Measurements from ENCODE around the gene CELSR2.

The CELSR2 gene

GRCh38 chr1:109304226-109304920, 55.0 kb downstream of the CELSR2 start:
- DNase-seq (ENCODE audit: low read depth, low spot score), result no peak

- peak; percentile 26 for DNase-seq (ENCODE audit: low read depth, low spot score)
Observed at GRCh38 chr1:109305991-109306390, 56.7 kb downstream of the CELSR2 start.

- DNase-seq (ENCODE audit: low read depth, low spot score), result no peak
Observed at GRCh38 chr1:109306832-109307273, 57.5 kb downstream of the CELSR2 start, which contains the start of gene MYBPHL. Gene MYBPHL (minus strand): TSS chr1:109307011. CDS start chr1:109306991, 20 bp downstream.

- DNase-seq (ENCODE audit: low read depth, low spot score), result no peak
Observed at GRCh38 chr1:109307274-109308021, 58.1 kb downstream of the CELSR2 start.

GRCh38 chr1:109309347-109309746, 60.0 kb downstream of the CELSR2 start:
- DNase-seq (ENCODE audit: low read depth, low spot score), result no peak

- DNase-seq (ENCODE audit: low read depth, low spot score), result no peak
Observed at GRCh38 chr1:109312246-109312645, 62.9 kb downstream of the CELSR2 start.

- DNase-seq (ENCODE audit: low read depth, low spot score), result no peak
Observed at GRCh38 chr1:109312978-109313775, 63.8 kb downstream of the CELSR2 start.

GRCh38 chr1:109314795-109315194, 65.5 kb downstream of the CELSR2 start:
- DNase-seq (ENCODE audit: low read depth, low spot score), result no peak

- no peak for DNase-seq (ENCODE audit: low read depth, low spot score)
Observed at GRCh38 chr1:109315288-109315687, 65.9 kb downstream of the CELSR2 start.

GRCh38 chr1:109316506-109316905, 67.2 kb downstream of the CELSR2 start:
- no peak for DNase-seq (ENCODE audit: low read depth, low spot score)

- DNase-seq (ENCODE audit: low read depth, low spot score), result no peak
Observed at GRCh38 chr1:109319114-109319513, 69.8 kb downstream of the CELSR2 start.

GRCh38 chr1:109322974-109323373, 73.6 kb downstream of the CELSR2 start:
- DNase-seq (ENCODE audit: low read depth, low spot score), result no peak

All from astrocyte of the hippocampus (primary cell).